HEK293T (cell line): Measurements from ENCODE around the gene SERAC1.

Experiments
- CTCF ChIA-PET: fragments of 350-600 bp; formaldehyde crosslinking; extraction: SDS; loops from one replicate; lab custom pipeline; 2021; ENCODE audit warnings: antibody characterized with exemption, inconsistent platforms; lab: Yijun Ruan, JAX
- POLR2A ChIA-PET: fragments of 350-600 bp; formaldehyde crosslinking; extraction: SDS; loops from one replicate; lab custom pipeline; 2020; ENCODE audit warnings: antibody characterized with exemption, inconsistent platforms; lab: Yijun Ruan, JAX
- DNase-seq: peaks from one replicate; pipeline ENCODE4 v3.0.0; 2012; ENCODE audit warnings: mixed read lengths; ENCODE audit errors: extremely low spot score
- ARNT ChIP-seq: fragments of 450-650 bp; IDR thresholded peaks from 2 replicates; pipeline ENCODE4 v1.6.1; 2017; ENCODE audit warnings: mild to moderate bottlenecking
- BHLHE40 ChIP-seq: fragments of 450-650 bp; IDR thresholded peaks from 2 replicates; pipeline ENCODE4 v1.6.1; 2016; ENCODE audit warnings: mild to moderate bottlenecking, moderate library complexity, borderline replicate concordance
- CTBP1 ChIP-seq: fragments of 450-650 bp; IDR thresholded peaks from 2 replicates; pipeline ENCODE4 v1.6.1; 2016; ENCODE audit warnings: borderline replicate concordance
- ELF4 ChIP-seq: fragments of 450-650 bp; IDR thresholded peaks from 2 replicates; pipeline ENCODE4 v1.6.1; 2017; ENCODE audit warnings: antibody characterized with exemption
- FOXA1 ChIP-seq: fragments of 450-650 bp; IDR thresholded peaks from 2 replicates; pipeline ENCODE4 v1.6.1; 2016; ENCODE audit warnings: mild to moderate bottlenecking
- FOXK2 ChIP-seq: fragments of 450-650 bp; IDR thresholded peaks from 2 replicates; pipeline ENCODE4 v1.6.1; 2016; ENCODE audit warnings: mild to moderate bottlenecking
- FOXM1 ChIP-seq: fragments of 450-650 bp; IDR thresholded peaks from 2 replicates; pipeline ENCODE4 v1.6.1; 2017; ENCODE audit warnings: mild to moderate bottlenecking, borderline replicate concordance
- HDGF ChIP-seq: fragments of 450-650 bp; IDR thresholded peaks from 2 replicates; pipeline ENCODE4 v1.6.1; 2017; ENCODE audit warnings: antibody characterized with exemption, borderline replicate concordance
- L3MBTL2 ChIP-seq: fragments of 450-650 bp; conservative IDR thresholded peaks from 2 replicates; pipeline ENCODE4 v1.6.1; 2016; ENCODE audit warnings: mild to moderate bottlenecking
- LEF1 ChIP-seq: fragments of 450-650 bp; IDR thresholded peaks from 2 replicates; pipeline ENCODE4 v1.6.1; 2017; ENCODE audit warnings: mild to moderate bottlenecking, borderline replicate concordance
- NFRKB ChIP-seq: fragments of 450-650 bp; IDR thresholded peaks from 2 replicates; pipeline ENCODE4 v1.6.1; 2016; ENCODE audit warnings: mild to moderate bottlenecking, moderate library complexity
- PKNOX1 ChIP-seq: fragments of 450-650 bp; IDR thresholded peaks from 2 replicates; pipeline ENCODE4 v1.6.1; 2016
- SP1 ChIP-seq: fragments of 450-650 bp; IDR thresholded peaks from 2 replicates; pipeline ENCODE4 v1.6.1; 2017
- SUZ12 ChIP-seq: fragments of 450-650 bp; IDR thresholded peaks from 2 replicates; pipeline ENCODE4 v1.6.1; 2016; ENCODE audit warnings: mild to moderate bottlenecking
- TARDBP ChIP-seq: fragments of 450-650 bp; IDR thresholded peaks from 2 replicates; pipeline ENCODE4 v1.6.1; 2016
- ZNF384 ChIP-seq: fragments of 450-650 bp; IDR thresholded peaks from 2 replicates; pipeline ENCODE4 v1.6.1; 2016

SERAC1 gene

DNA sequence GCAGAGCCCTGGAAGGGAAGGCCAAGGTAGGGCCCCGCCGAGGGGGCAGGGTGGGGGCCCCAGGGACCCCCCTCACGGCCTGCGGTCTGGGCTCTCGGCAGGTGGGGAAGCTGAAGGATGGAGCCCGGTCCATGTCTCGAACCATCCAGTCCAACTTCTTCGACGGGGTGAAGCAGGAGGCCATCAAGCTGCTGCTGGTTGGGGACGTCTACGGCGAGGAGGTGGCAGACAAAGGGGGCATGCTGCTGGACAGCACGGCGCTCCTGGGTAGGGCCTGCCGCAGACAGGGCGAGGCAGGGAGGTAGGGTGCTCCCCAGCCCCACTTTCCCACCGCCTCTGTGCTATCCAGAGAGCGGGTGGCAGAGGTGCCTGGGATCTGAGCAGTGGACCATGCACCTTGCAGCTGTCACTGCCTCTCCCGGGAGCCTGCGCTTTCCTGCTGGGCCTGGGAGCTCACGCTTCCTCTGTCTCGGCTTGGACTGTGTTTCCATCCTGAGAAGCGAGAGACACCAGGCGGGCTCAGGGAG lies 103.3 kb downstream of the SERAC1 start:
- CTCF ChIA-PET, result no interaction called here
- no peak for DNase-seq
- POLR2A ChIA-PET, result no interaction called here
- TF ChIP-seq FOXM1 (no peak), FOXK2 (no peak), FOXA1 (no peak), ELF4 (no peak), PKNOX1 (no peak), SP1 (no peak), SUZ12 (no peak)

- CTCF ChIA-PET, result interaction anchor here (0.6 kb wide), 1 partner anchor 9 kb away, joined by 3 read pairs; no protein-coding TSS in a partner anchor
- TF ChIP-seq TARDBP (no peak), HDGF (no peak)
- POLR2A ChIA-PET, result no interaction called here
- DNase-seq, result no peak
Measured at GRCh38 chr6:158063736-158064135, 104.3 kb downstream of the SERAC1 start.

- no peak for DNase-seq
- POLR2A ChIA-PET, result no interaction called here
- TF ChIP-seq NFRKB (no peak), SUZ12 (no peak), L3MBTL2 (no peak), ELF4 (no peak), CTBP1 (no peak), SP1 (no peak), ARNT (no peak), HDGF (no peak), LEF1 (no peak), BHLHE40 (no peak), FOXK2 (no peak), PKNOX1 (no peak), FOXM1 (no peak), TARDBP (no peak)
- CTCF ChIA-PET, result no interaction called here
Measured at GRCh38 chr6:158061709-158062461, 106.2 kb downstream of the SERAC1 start.

DNA sequence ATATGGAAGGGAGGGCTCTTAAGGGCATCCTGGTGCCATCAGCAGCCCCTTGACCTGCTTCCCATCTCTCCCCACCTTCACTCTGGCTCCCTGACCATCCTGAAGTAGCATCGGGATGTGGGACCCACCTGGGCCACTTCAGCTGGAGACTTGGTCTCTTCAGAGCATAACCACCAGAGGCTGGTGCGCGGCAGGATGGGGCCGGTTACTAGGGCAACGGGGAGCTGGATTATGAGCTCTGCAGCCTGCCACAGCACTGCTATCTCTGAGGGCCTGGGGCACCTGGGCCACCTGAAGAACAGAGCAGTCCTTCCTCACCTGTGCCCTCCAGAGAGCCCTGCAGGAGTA lies 106.7 kb downstream of the SERAC1 start:
- no peak for DNase-seq
- no peak for TF ChIP-seq ZNF384
- no peak for TF ChIP-seq L3MBTL2
- no peak for TF ChIP-seq SP1
- no peak for TF ChIP-seq CTBP1
- TF ChIP-seq FOXM1, result no peak
- TF ChIP-seq SUZ12, result no peak
- TF ChIP-seq ELF4, result no peak
- TF ChIP-seq NFRKB, result no peak
- no peak for TF ChIP-seq FOXA1
- TF ChIP-seq BHLHE40, result no peak
- no peak for TF ChIP-seq HDGF
- TF ChIP-seq TARDBP, result no peak
- no peak for TF ChIP-seq PKNOX1
- TF ChIP-seq ARNT, result no peak
- TF ChIP-seq FOXK2, result no peak
- no peak for TF ChIP-seq LEF1
- CTCF ChIA-PET, result no interaction called here

GRCh38 chr6:158060455-158061360 lies 107.4 kb downstream of the SERAC1 start:
- CTCF ChIA-PET, result interaction anchor here (0.6 kb wide), 1 partner anchor 805 kb away, joined by 3 read pairs; no protein-coding TSS in a partner anchor
- no peak for DNase-seq
- POLR2A ChIA-PET, result no interaction called here
- TF ChIP-seq FOXA1 (no peak), ARNT (no peak), ZNF384 (no peak), NFRKB (no peak), TARDBP (no peak), SUZ12 (no peak), SP1 (no peak), CTBP1 (no peak), BHLHE40 (no peak), FOXM1 (no peak), LEF1 (no peak), PKNOX1 (no peak), L3MBTL2 (no peak), ELF4 (no peak), HDGF (no peak), FOXK2 (no peak)

More for the DNA sequence above, 106.7 kb downstream of the SERAC1 start:
- POLR2A ChIA-PET, result no interaction called here
